ENCODE data around the gene TOMM20. TPM values are rescaled to one million over a fixed set of nuclear protein-coding genes. Genes with fewer than 3 reads are reported as not detected.
A peak's percentile ranks its signal among the peaks of the same experiment; 100 is the strongest.

TOMM20 gene
- total RNA-seq, 3 donors from 2014 or later (not counting 1 experiment from before 2014, with no cell fraction given), result 59.5 to 72.3 (median 60.2) TPM

GRCh38 chr1:235151033-235151432, 22.4 kb upstream of the TOMM20 start:
- peaks cover 78% of the 10 kb centered on the region for H3K36me3 ChIP-seq (ENCODE audit: control insufficient read depth, insufficient read depth, low read length)

GRCh38 chr1:235149824-235150223, 21.2 kb upstream of the TOMM20 start:
- peaks cover 81% of the 10 kb centered on the region for H3K36me3 ChIP-seq (ENCODE audit: control insufficient read depth, insufficient read depth, low read length)
- Mint-ChIP-seq H3K4me3 (no peak overlapping the region), H3K27me3 (ENCODE audit: low read depth in 2 of 2) (no peaks in the 10 kb centered on the region), H3K9me3 (no peaks in the 10 kb centered on the region), H3K36me3 (no peaks in the 10 kb centered on the region), H3K27ac (peak overlapping the region; percentile 22 to 29), H3K4me1 (peaks cover 17% of the 10 kb centered on the region in 2 donors)
- 99% methylated on average over 9 of the region's 9 CpGs for WGBS (ENCODE audit: insufficient coverage)
- ATAC-seq (no peak), DNase-seq (no peak)
- H3K4me3 ChIP-seq (ENCODE audit: low read length), result no peak overlapping the region
- no peaks in the 10 kb centered on the region for H3K9me3 ChIP-seq (ENCODE audit: control insufficient read depth, insufficient read depth, low read length)
- intact Hi-C loops (cut with micrococcal nuclease), result no loop called here
- no peak overlapping the region for H3K27ac ChIP-seq (ENCODE audit: low read length)
- TF ChIP-seq, protein P1, sequence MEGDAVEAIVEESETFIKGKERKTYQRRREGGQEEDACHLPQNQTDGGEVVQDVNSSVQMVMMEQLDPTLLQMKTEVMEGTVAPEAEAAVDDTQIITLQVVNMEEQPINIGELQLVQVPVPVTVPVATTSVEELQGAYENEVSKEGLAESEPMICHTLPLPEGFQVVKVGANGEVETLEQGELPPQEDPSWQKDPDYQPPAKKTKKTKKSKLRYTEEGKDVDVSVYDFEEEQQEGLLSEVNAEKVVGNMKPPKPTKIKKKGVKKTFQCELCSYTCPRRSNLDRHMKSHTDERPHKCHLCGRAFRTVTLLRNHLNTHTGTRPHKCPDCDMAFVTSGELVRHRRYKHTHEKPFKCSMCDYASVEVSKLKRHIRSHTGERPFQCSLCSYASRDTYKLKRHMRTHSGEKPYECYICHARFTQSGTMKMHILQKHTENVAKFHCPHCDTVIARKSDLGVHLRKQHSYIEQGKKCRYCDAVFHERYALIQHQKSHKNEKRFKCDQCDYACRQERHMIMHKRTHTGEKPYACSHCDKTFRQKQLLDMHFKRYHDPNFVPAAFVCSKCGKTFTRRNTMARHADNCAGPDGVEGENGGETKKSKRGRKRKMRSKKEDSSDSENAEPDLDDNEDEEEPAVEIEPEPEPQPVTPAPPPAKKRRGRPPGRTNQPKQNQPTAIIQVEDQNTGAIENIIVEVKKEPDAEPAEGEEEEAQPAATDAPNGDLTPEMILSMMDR (IDR thresholded peaks at IDR 0.05), result no peak
- H3K27me3 ChIP-seq (ENCODE audit: control insufficient read depth, insufficient read depth, low read length), result no peaks in the 10 kb centered on the region
- H3K4me1 ChIP-seq (ENCODE audit: control insufficient read depth, insufficient read depth, low read length), result no peaks in the 10 kb centered on the region

More at GRCh38 chr1:235151033-235151432, 22.4 kb upstream of the TOMM20 start:
- ATAC-seq (no peak), DNase-seq (no peak)
- Histone ChIP-seq H3K27ac (ENCODE audit: low read length) (no peak overlapping the region), H3K9me3 (ENCODE audit: control insufficient read depth, insufficient read depth, low read length) (no peaks in the 10 kb centered on the region), H3K27me3 (ENCODE audit: control insufficient read depth, insufficient read depth, low read length) (no peaks in the 10 kb centered on the region), H3K4me1 (ENCODE audit: control insufficient read depth, insufficient read depth, low read length) (no peaks in the 10 kb centered on the region), H3K4me3 (ENCODE audit: low read length) (no peak overlapping the region)
- Mint-ChIP-seq H3K4me3 (no peak overlapping the region), H3K27me3 (ENCODE audit: low read depth in 2 of 2) (no peaks in the 10 kb centered on the region), H3K4me1 (peaks cover 17% of the 10 kb centered on the region in 2 donors), H3K9me3 (no peaks in the 10 kb centered on the region), H3K27ac (peak overlapping the region in 1 of 2 donors; percentile 29), H3K36me3 (no peaks in the 10 kb centered on the region)
- TF ChIP-seq, protein P1 (IDR thresholded peaks at IDR 0.05), result no peak
- intact Hi-C loops (cut with micrococcal nuclease), result no loop called here
- WGBS (ENCODE audit: insufficient coverage), result 82% methylated on average over 2 of the region's 2 CpGs

- peaks cover 17% of the 10 kb centered on the region in 2 donors for H3K4me1 Mint-ChIP-seq
- DNase-seq (no peak), ATAC-seq (no peak)
- no peak overlapping the region for H3K4me3 Mint-ChIP-seq
- Histone ChIP-seq H3K4me1 (ENCODE audit: control insufficient read depth, insufficient read depth, low read length) (no peaks in the 10 kb centered on the region), H3K27ac (ENCODE audit: low read length) (no peak overlapping the region), H3K4me3 (ENCODE audit: low read length) (no peak overlapping the region), H3K27me3 (ENCODE audit: control insufficient read depth, insufficient read depth, low read length) (no peaks in the 10 kb centered on the region), H3K9me3 (ENCODE audit: control insufficient read depth, insufficient read depth, low read length) (no peaks in the 10 kb centered on the region), H3K36me3 (ENCODE audit: control insufficient read depth, insufficient read depth, low read length) (peaks cover 80% of the 10 kb centered on the region)
- H3K27me3 Mint-ChIP-seq (ENCODE audit: low read depth in 2 of 2), result no peaks in the 10 kb centered on the region
- H3K36me3 Mint-ChIP-seq, result no peaks in the 10 kb centered on the region
- TF ChIP-seq, protein P1 (IDR thresholded peaks at IDR 0.05), result no peak
- WGBS (ENCODE audit: insufficient coverage), result no CpG with 5 or more reads among the region's 4 CpGs
- intact Hi-C loops (cut with micrococcal nuclease), result no loop called here
- H3K9me3 Mint-ChIP-seq, result no peaks in the 10 kb centered on the region
- no peak overlapping the region for H3K27ac Mint-ChIP-seq
These were observed 18.6 kb upstream of the TOMM20 start for GRCh38 chr1:235147269-235147668.

- no peaks in the 10 kb centered on the region for H3K9me3 Mint-ChIP-seq
- TF ChIP-seq, protein P1 (IDR thresholded peaks at IDR 0.05), result no peak
- H3K4me3 Mint-ChIP-seq, result no peak overlapping the region
- DNase-seq, result no peak
- no peak overlapping the region for H3K4me3 ChIP-seq (ENCODE audit: low read length)
- no peaks in the 10 kb centered on the region for H3K27me3 ChIP-seq (ENCODE audit: control insufficient read depth, insufficient read depth, low read length)
- no peaks in the 10 kb centered on the region for H3K4me1 ChIP-seq (ENCODE audit: control insufficient read depth, insufficient read depth, low read length)
- peaks cover 7 to 8% of the 10 kb centered on the region in 2 donors for H3K4me1 Mint-ChIP-seq
- peaks cover 71% of the 10 kb centered on the region for H3K36me3 ChIP-seq (ENCODE audit: control insufficient read depth, insufficient read depth, low read length)
- no peak overlapping the region for H3K27ac ChIP-seq (ENCODE audit: low read length)
- no peaks in the 10 kb centered on the region for H3K36me3 Mint-ChIP-seq
- 94% methylated on average over 6 of the region's 6 CpGs for WGBS (ENCODE audit: insufficient coverage)
- intact Hi-C loops (cut with micrococcal nuclease), result no loop called here
- H3K27ac Mint-ChIP-seq, result no peak overlapping the region
- ATAC-seq, result no peak
- H3K27me3 Mint-ChIP-seq (ENCODE audit: low read depth in 2 of 2), result no peaks in the 10 kb centered on the region
- H3K9me3 ChIP-seq (ENCODE audit: control insufficient read depth, insufficient read depth, low read length), result no peaks in the 10 kb centered on the region
These were observed 17.0 kb upstream of the TOMM20 start for GRCh38 chr1:235145639-235146038.
